Measurements from ENCODE around the gene MALAT1. TPM values are rescaled to one million over a fixed set of nuclear protein-coding genes. Genes with fewer than 3 reads are reported as not detected.

MALAT1 gene
- total RNA-seq, 4 donors from 2014 or later: 1,739 to 13,677 (median 9,435) TPM

GRCh38 chr11:65488273-65489034, 10.4 kb upstream of the MALAT1 start:
- H3K27ac ChIP-seq: peak overlapping the region; percentile 95 to 100 (median 97)
- H3K9me3 ChIP-seq: no peaks in the 10 kb centered on the region
- intact Hi-C loops (cut with DNase I): no loop called here
- peak overlapping the region in 2 of 4 donors; percentile 12 to 51 for H3K4me3 ChIP-seq
- H3K27me3 ChIP-seq: no peaks in the 10 kb centered on the region
- no peak for TF ChIP-seq POLR2A (IDR thresholded peaks at IDR 0.05)
- TF ChIP-seq CTCF (IDR thresholded peaks at IDR 0.05): no peak
- DNase-seq: no peak
- WGBS, 2 donors: 22 to 26% methylated on average over 8 to 9 of the region's 10 CpGs
- H3K4me1 ChIP-seq: peaks cover 70 to 87% (median 82%) of the 10 kb centered on the region in 3 donors
- no peaks in the 10 kb centered on the region for H3K36me3 ChIP-seq

GRCh38 chr11:65489035-65489705, 9.7 kb upstream of the MALAT1 start:
- H3K4me3 ChIP-seq: no peak overlapping the region
- H3K27ac ChIP-seq: peak overlapping the region; percentile 95 to 100 (median 97)
- H3K9me3 ChIP-seq: no peaks in the 10 kb centered on the region
- DNase-seq: no peak
- no peaks in the 10 kb centered on the region for H3K27me3 ChIP-seq
- intact Hi-C loops (cut with DNase I): no loop called here
- WGBS, 2 donors: 58% methylated on average over 6 of the region's 10 CpGs; no CpG with 5 or more reads in 1 of the 2 donors
- no peaks in the 10 kb centered on the region for H3K36me3 ChIP-seq
- TF ChIP-seq CTCF (IDR thresholded peaks at IDR 0.05) (no peak), POLR2A (IDR thresholded peaks at IDR 0.05) (no peak)
- peaks cover 76 to 94% (median 90%) of the 10 kb centered on the region in 3 donors for H3K4me1 ChIP-seq

GRCh38 chr11:65489706-65490320, 9.0 kb upstream of the MALAT1 start:
- Histone ChIP-seq H3K27ac (peak overlapping the region; percentile 95 to 100 (median 97)), H3K4me3 (no peak overlapping the region), H3K4me1 (peaks cover 82 to 98% (median 94%) of the 10 kb centered on the region in 3 donors), H3K27me3 (no peaks in the 10 kb centered on the region), H3K9me3 (no peaks in the 10 kb centered on the region), H3K36me3 (no peaks in the 10 kb centered on the region)
- intact Hi-C loops (cut with DNase I): no loop called here
- WGBS, 2 donors: 38 to 54% methylated on average over 4 of the region's 8 CpGs
- no peak for DNase-seq
- TF ChIP-seq CTCF (IDR thresholded peaks at IDR 0.05) (no peak), POLR2A (IDR thresholded peaks at IDR 0.05) (no peak)

GRCh38 chr11:65491163-65491465, 7.7 kb upstream of the MALAT1 start:
- no peaks in the 10 kb centered on the region for H3K9me3 ChIP-seq
- WGBS, 2 donors: 60% methylated on average over 2 of the region's 3 CpGs; no CpG with 5 or more reads in 1 of the 2 donors
- no peak for DNase-seq

More at GRCh38 chr11:65491163-65491465, 7.7 kb upstream of the MALAT1 start:
- intact Hi-C loops (cut with DNase I): no loop called here
- no peak overlapping the region for H3K4me3 ChIP-seq
- no peaks in the 10 kb centered on the region for H3K27me3 ChIP-seq
- H3K27ac ChIP-seq: peak overlapping the region; percentile 95 to 100 (median 97)
- TF ChIP-seq POLR2A (IDR thresholded peaks at IDR 0.05) (no peak), CTCF (IDR thresholded peaks at IDR 0.05) (no peak)
- H3K4me1 ChIP-seq: peaks cover 88 to 98% (median 96%) of the 10 kb centered on the region in 3 donors
- H3K36me3 ChIP-seq: no peaks in the 10 kb centered on the region

All from esophagus squamous epithelium (tissue), 5 donors.